Osteocyte (in vitro differentiated cells): ENCODE measurements around the gene HAPSTR1. TPM values are rescaled to one million over a fixed set of nuclear protein-coding genes. Genes with fewer than 3 reads are reported as not detected.
A peak's percentile ranks its signal among the peaks of the same experiment; 100 is the strongest.
"Not testable (repeated sequence)": the region's sequence is repeated elsewhere in the genome, so short reads cannot be mapped to it uniquely, and the experiment has no call there.

ENCODE experiments used
- DNase-seq: peaks from one replicate; pipeline ENCODE4 v3.0.0; 2021; ENCODE audit warnings: mixed read lengths; ENCODE audit not compliant: unreplicated experiment; ENCODE audit errors: extremely low spot score
- H3K27ac Mint-ChIP-seq: one replicate; pipeline ENCODE4 v1.8.0; 2021; ENCODE audit warnings: mild to moderate bottlenecking, mixed read lengths; ENCODE audit not compliant: unreplicated experiment
- H3K27me3 Mint-ChIP-seq: one replicate; pipeline ENCODE4 v1.8.0; 2021; ENCODE audit warnings: mixed read lengths; ENCODE audit not compliant: unreplicated experiment
- H3K36me3 Mint-ChIP-seq: one replicate; pipeline ENCODE4 v1.8.0; 2021; ENCODE audit warnings: mixed read lengths; ENCODE audit not compliant: unreplicated experiment
- H3K4me1 Mint-ChIP-seq: one replicate; pipeline ENCODE4 v1.8.0; 2021; ENCODE audit warnings: mixed read lengths; ENCODE audit not compliant: unreplicated experiment
- H3K4me3 Mint-ChIP-seq: one replicate; pipeline ENCODE4 v1.8.0; 2021; ENCODE audit warnings: mild to moderate bottlenecking, moderate library complexity, mixed read lengths; ENCODE audit not compliant: unreplicated experiment
- H3K9me3 Mint-ChIP-seq: one replicate; pipeline ENCODE4 v1.8.0; 2021; ENCODE audit warnings: mixed read lengths; ENCODE audit not compliant: unreplicated experiment
- total RNA-seq: library from RNA; stranded (reverse); gene quantifications from 2 replicates; pipeline ENCODE4 v1.2.1, GENCODE V29; 2021
- TF ChIP-seq, protein P1 (sequence below): fragments of 200-600 bp; sonication (generic); IDR thresholded peaks from 2 replicates; pipeline ENCODE4 v1.5.0; 2021; ENCODE audit warnings: antibody characterized with exemption, mild to moderate bottlenecking, moderate library complexity

HAPSTR1 gene
- total RNA-seq, 1 donor from 2014 or later: 73.4 TPM

DNA sequence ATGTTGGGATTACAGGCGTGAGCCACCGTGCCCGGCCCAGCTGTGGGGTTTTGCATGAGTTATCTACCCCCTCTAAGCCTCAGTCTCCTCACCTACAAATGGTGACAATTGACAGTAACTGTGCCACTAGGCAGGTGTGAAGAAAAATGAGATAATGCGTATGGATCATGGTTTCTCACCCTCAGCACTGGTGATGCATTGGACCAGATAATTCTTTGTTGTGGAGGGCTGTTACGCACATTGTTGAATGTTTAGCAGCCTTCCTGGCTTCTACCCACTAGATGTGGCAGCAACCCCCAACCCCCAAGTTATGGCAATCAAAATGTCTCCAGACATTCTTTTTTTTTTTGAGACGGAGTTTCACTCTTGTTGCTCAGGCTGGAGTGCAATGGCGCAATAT lies 9.0 kb upstream of the HAPSTR1 start:
- Mint-ChIP-seq H3K27me3 (no peaks in the 10 kb centered on the region), H3K4me3 (no peak overlapping the region), H3K27ac (no peak overlapping the region), H3K9me3 (no peaks in the 10 kb centered on the region), H3K36me3 (no peaks in the 10 kb centered on the region), H3K4me1 (peaks cover 9% of the 10 kb centered on the region)
- no peak for DNase-seq
- TF ChIP-seq, protein P1, sequence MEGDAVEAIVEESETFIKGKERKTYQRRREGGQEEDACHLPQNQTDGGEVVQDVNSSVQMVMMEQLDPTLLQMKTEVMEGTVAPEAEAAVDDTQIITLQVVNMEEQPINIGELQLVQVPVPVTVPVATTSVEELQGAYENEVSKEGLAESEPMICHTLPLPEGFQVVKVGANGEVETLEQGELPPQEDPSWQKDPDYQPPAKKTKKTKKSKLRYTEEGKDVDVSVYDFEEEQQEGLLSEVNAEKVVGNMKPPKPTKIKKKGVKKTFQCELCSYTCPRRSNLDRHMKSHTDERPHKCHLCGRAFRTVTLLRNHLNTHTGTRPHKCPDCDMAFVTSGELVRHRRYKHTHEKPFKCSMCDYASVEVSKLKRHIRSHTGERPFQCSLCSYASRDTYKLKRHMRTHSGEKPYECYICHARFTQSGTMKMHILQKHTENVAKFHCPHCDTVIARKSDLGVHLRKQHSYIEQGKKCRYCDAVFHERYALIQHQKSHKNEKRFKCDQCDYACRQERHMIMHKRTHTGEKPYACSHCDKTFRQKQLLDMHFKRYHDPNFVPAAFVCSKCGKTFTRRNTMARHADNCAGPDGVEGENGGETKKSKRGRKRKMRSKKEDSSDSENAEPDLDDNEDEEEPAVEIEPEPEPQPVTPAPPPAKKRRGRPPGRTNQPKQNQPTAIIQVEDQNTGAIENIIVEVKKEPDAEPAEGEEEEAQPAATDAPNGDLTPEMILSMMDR: no peak

DNA sequence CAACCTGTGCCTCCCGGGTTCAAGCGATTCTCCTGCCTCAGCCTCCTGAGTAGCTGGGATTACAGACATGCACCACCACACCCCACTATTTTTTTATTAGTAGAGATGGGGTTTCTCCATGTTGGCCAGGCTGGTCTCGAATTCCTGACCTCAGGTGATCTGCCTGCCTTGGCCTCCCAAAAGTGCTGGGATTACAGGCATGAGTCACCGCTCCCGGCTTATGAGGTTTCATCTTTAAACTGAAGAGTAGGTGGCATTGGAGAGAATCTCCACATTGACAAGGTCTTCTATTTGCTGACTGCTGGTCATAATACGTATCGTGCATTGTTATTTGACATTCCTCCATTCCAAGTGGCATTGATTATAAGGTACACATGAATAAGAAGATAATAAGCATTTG lies 3.7 kb upstream of the HAPSTR1 start:
- H3K4me3 Mint-ChIP-seq, DNase-seq, H3K9me3 Mint-ChIP-seq, H3K36me3 Mint-ChIP-seq, H3K27me3 Mint-ChIP-seq, H3K27ac Mint-ChIP-seq, H3K4me1 Mint-ChIP-seq: not testable (repeated sequence)

DNA sequence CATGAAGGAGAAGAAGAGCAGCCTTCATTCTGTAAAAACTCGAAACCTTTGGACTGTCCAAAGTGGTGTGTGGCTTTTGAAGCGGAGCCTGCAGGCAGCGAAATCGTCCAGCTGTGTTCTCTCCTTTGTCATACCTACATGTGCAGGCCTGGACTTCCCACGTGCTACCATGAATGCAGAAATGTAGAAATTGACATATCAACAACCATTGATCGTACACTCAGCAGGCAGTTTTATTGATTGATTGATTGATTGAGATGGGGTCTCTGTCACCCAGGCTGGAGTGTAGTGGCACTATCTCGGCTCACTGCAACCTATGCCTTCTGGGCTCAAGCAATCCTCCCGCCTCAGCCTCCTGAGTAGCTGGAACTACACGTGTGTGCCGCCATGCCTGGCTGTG lies 2.6 kb upstream of the HAPSTR1 start:
- Mint-ChIP-seq H3K27ac (no peak overlapping the region), H3K4me3 (no peak overlapping the region), H3K4me1 (peaks cover 17% of the 10 kb centered on the region), H3K36me3 (peaks cover 11% of the 10 kb centered on the region), H3K9me3 (no peaks in the 10 kb centered on the region), H3K27me3 (no peaks in the 10 kb centered on the region)
- TF ChIP-seq, protein P1: no peak
- peak; percentile 36 for DNase-seq

DNA sequence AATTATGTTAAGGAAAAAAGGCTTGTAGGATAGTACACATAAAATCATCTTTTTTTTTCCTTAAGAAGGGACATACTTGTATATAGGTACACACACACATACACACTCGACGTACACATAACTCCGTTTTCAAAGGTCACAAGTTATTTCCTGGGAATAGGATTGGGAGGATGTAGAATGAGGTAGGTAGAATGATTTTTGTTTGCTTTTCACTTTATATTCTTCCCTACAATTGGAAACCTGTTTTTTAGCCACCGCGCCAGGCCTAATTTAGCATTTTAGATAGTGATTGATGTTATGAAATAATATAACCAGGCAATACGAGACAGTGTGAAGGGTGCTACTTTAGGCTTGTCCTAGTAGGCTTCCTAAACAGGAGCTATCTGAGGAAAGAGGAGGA lies 1.8 kb upstream of the HAPSTR1 start:
- Mint-ChIP-seq H3K9me3 (no peaks in the 10 kb centered on the region), H3K4me3 (peak overlapping the region; percentile 72), H3K27me3 (no peaks in the 10 kb centered on the region), H3K36me3 (peaks cover 11% of the 10 kb centered on the region), H3K4me1 (peaks cover 24% of the 10 kb centered on the region), H3K27ac (peak overlapping the region; percentile 75)
- TF ChIP-seq, protein P1: no peak
- no peak for DNase-seq

DNA sequence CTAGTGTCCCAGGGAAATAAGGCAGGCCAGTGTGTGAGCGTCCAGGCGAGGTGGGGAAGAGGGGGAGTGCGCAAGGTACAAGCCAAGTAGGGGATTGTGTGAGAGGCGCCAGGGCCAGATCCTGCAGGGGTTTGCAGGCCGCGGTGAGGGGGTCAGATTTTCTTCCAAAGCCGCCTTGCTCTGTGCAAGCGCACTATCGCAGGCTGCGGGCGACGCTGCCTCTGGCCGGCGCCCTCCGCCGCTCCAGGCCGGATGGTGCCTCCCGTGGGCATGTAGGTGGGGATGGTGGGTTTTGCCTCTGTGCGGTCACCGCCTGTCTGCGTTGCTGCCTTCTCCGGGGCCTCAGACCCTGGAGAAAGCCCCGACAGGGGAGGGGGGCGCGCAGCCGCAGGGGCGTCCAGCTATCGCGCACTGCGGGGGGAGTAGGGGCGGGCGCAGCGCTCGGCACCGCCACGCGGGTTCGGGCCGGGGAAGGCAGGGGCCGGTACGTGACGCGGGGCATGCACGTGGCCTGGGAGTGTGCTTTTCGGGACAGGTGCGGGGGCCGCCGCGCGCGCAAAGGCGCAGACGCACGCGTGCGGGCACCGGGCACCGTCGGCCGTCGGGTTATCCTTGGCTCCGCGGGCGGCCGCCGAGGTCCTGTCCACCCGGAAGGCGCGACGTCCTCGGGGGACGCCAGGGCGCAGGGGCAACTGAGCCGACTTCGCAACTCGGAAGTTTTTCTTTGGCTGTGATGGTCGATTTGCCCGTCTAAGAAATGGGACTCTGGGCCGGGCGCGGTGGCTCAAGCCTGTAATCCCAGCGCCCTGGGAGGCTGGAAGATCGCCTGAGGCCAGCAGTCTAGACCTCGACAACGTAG lies 1.1 kb upstream of the HAPSTR1 start:
- H3K9me3 Mint-ChIP-seq: no peaks in the 10 kb centered on the region
- peak overlapping the region; percentile 88 for H3K4me3 Mint-ChIP-seq
- no peaks in the 10 kb centered on the region for H3K27me3 Mint-ChIP-seq
- TF ChIP-seq, protein P1: no peak
- peaks cover 30% of the 10 kb centered on the region for H3K4me1 Mint-ChIP-seq
- peaks cover 11% of the 10 kb centered on the region for H3K36me3 Mint-ChIP-seq
- DNase-seq: peak; percentile 83
- H3K27ac Mint-ChIP-seq: peak overlapping the region; percentile 94
